Esophagus squamous epithelium (tissue), 5 donors: ENCODE results near the gene TNFAIP6. TPM values are rescaled to one million over a fixed set of nuclear protein-coding genes. Genes with fewer than 3 reads are reported as not detected.
"Not testable (repeated sequence)": the region's sequence is repeated elsewhere in the genome, so short reads cannot be mapped to it uniquely, and the experiment has no call there.

Experiments
- DNase-seq: peaks from one replicate; lab custom pipeline; 2025; lab: John Stamatoyannopoulos, UW
- H3K27ac ChIP-seq, 4 donors: fragments of 200-600 bp; sonication (generic); one replicate each; pipeline ENCODE4 v1.5.1; 2016 to 2019; ENCODE audit warnings: mild to moderate bottlenecking in 1 of 4
- H3K27me3 ChIP-seq, 4 donors: fragments of 200-600 bp; sonication (generic); 1 replicate in 3 of 4; 2 replicates in 1 of 4; pipeline versions ENCODE4 v1.5.1 to v1.6.0; 2017 to 2021; ENCODE audit warnings: antibody characterized with exemption in 1 of 4
- H3K36me3 ChIP-seq, 3 donors: fragments of 200-600 bp; sonication (generic); one replicate each; pipeline ENCODE4 v1.5.1; 2016 to 2019
- H3K4me1 ChIP-seq, 3 donors: fragments of 200-600 bp; sonication (generic); one replicate each; pipeline ENCODE4 v1.5.1; 2017 to 2019
- H3K4me3 ChIP-seq, 4 donors: fragments of 200-600 bp; sonication (generic); 1 replicate in 3 of 4; 2 replicates in 1 of 4; pipeline ENCODE4 v1.5.1; 2016 to 2019; ENCODE audit warnings: mild to moderate bottlenecking in 2 of 4, moderate library complexity in 1 of 4
- H3K9me3 ChIP-seq, 3 donors: fragments of 200-600 bp; sonication (generic); one replicate each; pipeline ENCODE4 v1.5.1; 2016 to 2019
- POLR2A ChIP-seq, 4 donors: fragments of 450-650 bp; IDR thresholded peaks; one replicate each; pipeline ENCODE4 v1.6.1; 2017; ENCODE audit warnings: antibody characterized with exemption in 4 of 4, mild to moderate bottlenecking in 4 of 4, moderate library complexity in 3 of 4
- WGBS, 2 donors: methylation state at CpG; one replicate each; pipeline ENCODE4 v1.1.5; 2018; 5-methylcytosine and 5-hydroxymethylcytosine counted together
- intact Hi-C: fragments of 100-400 bp; cut with DNase I; formaldehyde crosslinking; loops from one replicate; pipeline ENCODE4 v1.15.0; 2022
- small RNA-seq, 4 donors: library from RNA; depleted of rRNA; stranded (forward); fragments of <200 nt; gene quantifications; one replicate each; pipeline ENCODE3, GENCODE V24; 2016
- total RNA-seq, 4 donors: library from RNA; depleted of rRNA; stranded (reverse); fragments of >200 nt; gene quantifications; one replicate each; pipeline ENCODE4 v1.1.0, GENCODE V29; 2016
- TF ChIP-seq, protein P1 (sequence below), 6 experiments: fragments of 450-650 bp in 4 of 6; fragments of 200-600 bp in 2 of 6; sonication (generic) in 2 of 6; IDR thresholded peaks; one replicate each; pipeline ENCODE4 v1.5.1; 2016 to 2019; ENCODE audit warnings: antibody characterized with exemption in 6 of 6, mild to moderate bottlenecking in 4 of 6, moderate library complexity in 4 of 6
- donor health status: DM: yes; HTN: yes; CAD: no.

The TNFAIP6 gene
- total RNA-seq, 4 donors from 2014 or later = 0.95 to 3.3 (median 1.2) TPM; not detected in 1

DNA sequence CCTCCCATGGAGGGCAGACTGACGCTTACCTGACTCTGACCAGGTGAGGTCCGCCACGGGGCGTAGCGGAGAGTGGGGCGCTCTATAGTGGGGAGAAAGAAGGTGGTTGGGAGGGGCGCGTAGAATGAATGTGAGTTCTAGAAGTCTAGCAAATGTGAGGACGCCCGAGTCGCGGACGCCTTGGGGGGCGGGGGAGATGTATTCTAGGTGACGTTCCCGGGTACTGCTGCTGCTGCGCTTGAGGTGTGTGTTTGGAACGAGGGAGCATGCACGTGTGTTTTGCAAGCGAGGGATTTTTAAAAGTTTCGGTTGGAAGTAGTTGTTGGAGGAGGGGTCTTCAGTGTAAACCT, 53.1 kb downstream of the TNFAIP6 start:
- DNase-seq = no peak
- 1 to 2% methylated on average over 12 to 17 of the region's 21 CpGs for WGBS, 2 donors
- intact Hi-C loops = loop anchor here (10.0 kb wide), 1 partner anchor 116 kb away; no protein-coding TSS in a partner anchor
- peak overlapping the region; percentile 85 to 97 (median 92) for H3K27ac ChIP-seq
- H3K27me3 ChIP-seq = no peaks in the 10 kb centered on the region
- H3K4me3 ChIP-seq = peak overlapping the region; percentile 75 to 98 (median 88)
- H3K4me1 ChIP-seq = peaks cover 0 to 31% (median 10%) of the 10 kb centered on the region in 3 donors
- no peaks in the 10 kb centered on the region for H3K9me3 ChIP-seq
- TF ChIP-seq, protein P1, sequence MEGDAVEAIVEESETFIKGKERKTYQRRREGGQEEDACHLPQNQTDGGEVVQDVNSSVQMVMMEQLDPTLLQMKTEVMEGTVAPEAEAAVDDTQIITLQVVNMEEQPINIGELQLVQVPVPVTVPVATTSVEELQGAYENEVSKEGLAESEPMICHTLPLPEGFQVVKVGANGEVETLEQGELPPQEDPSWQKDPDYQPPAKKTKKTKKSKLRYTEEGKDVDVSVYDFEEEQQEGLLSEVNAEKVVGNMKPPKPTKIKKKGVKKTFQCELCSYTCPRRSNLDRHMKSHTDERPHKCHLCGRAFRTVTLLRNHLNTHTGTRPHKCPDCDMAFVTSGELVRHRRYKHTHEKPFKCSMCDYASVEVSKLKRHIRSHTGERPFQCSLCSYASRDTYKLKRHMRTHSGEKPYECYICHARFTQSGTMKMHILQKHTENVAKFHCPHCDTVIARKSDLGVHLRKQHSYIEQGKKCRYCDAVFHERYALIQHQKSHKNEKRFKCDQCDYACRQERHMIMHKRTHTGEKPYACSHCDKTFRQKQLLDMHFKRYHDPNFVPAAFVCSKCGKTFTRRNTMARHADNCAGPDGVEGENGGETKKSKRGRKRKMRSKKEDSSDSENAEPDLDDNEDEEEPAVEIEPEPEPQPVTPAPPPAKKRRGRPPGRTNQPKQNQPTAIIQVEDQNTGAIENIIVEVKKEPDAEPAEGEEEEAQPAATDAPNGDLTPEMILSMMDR (IDR thresholded peaks at IDR 0.05) = no peak
- no peak for TF ChIP-seq POLR2A (IDR thresholded peaks at IDR 0.05)
- peaks cover 0 to 33% (median 4%) of the 10 kb centered on the region in 3 donors for H3K36me3 ChIP-seq

DNA sequence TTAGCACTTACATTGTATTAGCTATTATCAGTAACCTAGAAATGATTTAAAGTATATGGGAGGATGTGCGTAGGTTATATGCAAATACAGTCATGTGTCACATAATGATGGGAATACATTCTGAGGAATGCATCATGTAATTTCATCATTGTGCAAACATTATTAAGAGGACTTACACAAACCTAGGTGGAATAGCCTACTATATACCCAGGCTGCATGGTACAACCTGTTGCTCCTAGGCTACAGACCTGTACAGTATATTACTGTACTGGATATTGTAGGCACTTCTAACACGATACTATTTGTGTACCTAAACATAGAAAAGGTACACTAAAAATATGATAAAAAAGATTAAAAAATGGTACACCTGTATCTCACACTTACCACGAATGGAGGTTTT, 60.3 kb downstream of the TNFAIP6 start:
- Histone ChIP-seq H3K4me3 (no peak overlapping the region), H3K36me3 (peaks cover 11 to 100% (median 28%) of the 10 kb centered on the region in 3 donors), H3K27me3 (no peaks in the 10 kb centered on the region), H3K27ac (no peak overlapping the region), H3K4me1 (peaks cover 0 to 7% (median 0%) of the 10 kb centered on the region in 3 donors), H3K9me3 (no peaks in the 10 kb centered on the region)
- intact Hi-C loops = loop anchor here (10.0 kb wide), 1 partner anchor 123 kb away; no protein-coding TSS in a partner anchor
- no peak for DNase-seq
- TF ChIP-seq POLR2A (IDR thresholded peaks at IDR 0.05) = no peak
- TF ChIP-seq, protein P1 (IDR thresholded peaks at IDR 0.05) = no peak
- WGBS, 2 donors = 87 to 91% methylated on average over 3 of the region's 3 CpGs

DNA sequence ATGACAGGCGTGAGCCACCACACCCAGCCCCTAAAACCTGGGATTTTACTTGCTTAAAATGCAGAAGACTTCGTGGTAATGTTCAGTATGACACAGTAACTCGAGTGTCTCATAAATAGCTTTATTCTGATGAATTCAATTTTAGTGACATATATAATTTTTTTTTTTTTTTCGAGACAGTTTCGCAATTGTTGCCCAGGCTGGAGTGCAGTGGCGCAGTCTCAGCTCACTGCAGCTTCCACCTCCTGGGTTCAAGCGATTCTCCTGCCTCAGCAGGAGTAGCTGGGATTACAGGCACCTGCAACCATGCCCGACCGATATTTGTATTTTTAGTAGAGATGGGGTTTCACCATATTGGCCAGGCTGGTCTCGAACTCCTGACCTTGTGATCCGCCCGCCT, 64.3 kb downstream of the TNFAIP6 start:
- H3K27me3 ChIP-seq, H3K27ac ChIP-seq, DNase-seq, H3K4me3 ChIP-seq, H3K4me1 ChIP-seq, H3K9me3 ChIP-seq, intact Hi-C loops: not testable (repeated sequence)
- WGBS, 2 donors = 90 to 93% methylated on average over 10 to 11 of the region's 12 CpGs
- peaks cover 11 to 98% (median 28%) of the 10 kb centered on the region in 3 donors for H3K36me3 ChIP-seq

DNA sequence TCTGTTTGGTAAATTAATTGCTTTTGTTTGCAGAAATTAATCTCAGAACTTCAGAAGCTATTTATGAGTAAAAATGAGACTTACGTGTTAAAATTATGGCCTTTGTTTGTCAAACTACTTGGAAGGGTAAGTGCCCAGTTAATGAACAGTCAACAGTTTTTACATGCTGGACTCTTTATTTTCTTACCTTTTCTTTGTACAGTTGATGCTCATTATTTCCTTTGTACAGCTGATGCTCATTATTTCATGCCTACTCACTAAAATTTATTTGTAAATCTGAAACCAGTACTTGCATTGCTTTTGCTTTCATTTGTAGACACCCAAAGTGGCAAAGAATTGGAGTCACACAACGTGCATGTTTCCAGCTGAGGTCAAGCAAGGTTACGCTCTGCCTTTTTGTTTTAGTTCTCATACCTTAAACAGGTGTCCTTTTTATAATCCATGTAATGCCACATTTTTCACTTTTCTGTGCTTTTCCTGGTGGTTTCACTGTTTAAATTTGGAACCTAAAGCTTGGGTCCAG, 65.6 kb downstream of the TNFAIP6 start:
- WGBS, 2 donors = 60 to 75% methylated on average over 3 of the region's 3 CpGs
- TF ChIP-seq, protein P1 (IDR thresholded peaks at IDR 0.05) = no peak
- TF ChIP-seq POLR2A (IDR thresholded peaks at IDR 0.05) = no peak
- H3K27me3 ChIP-seq = no peaks in the 10 kb centered on the region
- intact Hi-C loops = no loop called here
- no peak overlapping the region for H3K4me3 ChIP-seq
- peaks cover 0 to 6% (median 0%) of the 10 kb centered on the region in 3 donors for H3K4me1 ChIP-seq
- no peak for DNase-seq
- H3K36me3 ChIP-seq = peaks cover 11 to 96% (median 28%) of the 10 kb centered on the region in 3 donors
- H3K9me3 ChIP-seq = no peaks in the 10 kb centered on the region
- no peak overlapping the region for H3K27ac ChIP-seq

DNA sequence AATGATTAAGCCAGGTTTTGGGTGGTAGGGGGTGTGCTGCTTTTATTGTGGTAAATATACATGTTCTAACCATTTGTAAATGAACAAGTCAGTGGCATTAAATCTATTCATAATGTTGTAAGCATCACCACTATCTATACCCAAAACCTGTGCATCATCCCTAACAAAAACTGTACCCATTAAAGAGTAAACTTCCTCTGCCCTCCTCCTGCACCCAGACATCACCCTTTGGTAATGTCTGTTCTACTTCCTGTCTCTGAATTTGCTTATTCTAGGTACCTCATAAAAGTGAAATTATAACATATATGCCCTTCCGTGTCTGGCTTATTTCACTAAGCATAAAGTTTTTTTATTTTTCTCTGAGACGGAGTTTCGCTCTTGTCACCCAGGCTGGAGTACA, 66.4 kb downstream of the TNFAIP6 start:
- H3K27me3 ChIP-seq = no peaks in the 10 kb centered on the region
- intact Hi-C loops = no loop called here
- H3K9me3 ChIP-seq = no peaks in the 10 kb centered on the region
- H3K4me3 ChIP-seq = no peak overlapping the region
- H3K36me3 ChIP-seq = peaks cover 11 to 96% (median 24%) of the 10 kb centered on the region in 3 donors
- TF ChIP-seq, protein P1 (IDR thresholded peaks at IDR 0.05) = no peak
- no peak for TF ChIP-seq POLR2A (IDR thresholded peaks at IDR 0.05)
- DNase-seq = no peak
- H3K4me1 ChIP-seq = peaks cover 0 to 6% (median 0%) of the 10 kb centered on the region in 3 donors
- no peak overlapping the region for H3K27ac ChIP-seq
- WGBS, 2 donors = 89 to 98% methylated on average over 3 of the region's 3 CpGs

Small RNA genes within 50 kb of the gene (small RNA-seq; reads per million reads assigned to genes)
- 0 reads per million in 4 donors for gene MIR4773-1
- 0 reads per million in 4 donors for gene RN7SL124P

Other genes starting within 250 kb of the TNFAIP6 start
- 1 to 10 TPM; 1.3 to 3.4 (median 2.0) TPM for gene RBM43, start 95.7 kb upstream of the TNFAIP6 start, total RNA-seq
- gene NMI, start 67.9 kb upstream of the TNFAIP6 start, total RNA-seq = 10 to 100 TPM; 10.3 to 13.7 (median 10.8) TPM
- gene RIF1, start 52.3 kb downstream of the TNFAIP6 start, total RNA-seq = 10 to 100 TPM; 14.4 to 41.4 (median 24.4) TPM